Mesendoderm (in vitro differentiated cells): ENCODE data around the gene ARID1B.

Experiments used
- DNase-seq: peaks from one replicate; pipeline ENCODE4 v3.0.0; 2013
- H2AK5ac ChIP-seq: 2 replicates; pipeline ENCODE4 v1.6.1; 2013; ENCODE audit warnings: low read length, inconsistent platforms
- H2BK120ac ChIP-seq: 2 replicates; pipeline ENCODE4 v1.6.1; 2013; ENCODE audit warnings: low read depth, mild to moderate bottlenecking, low read length, moderate library complexity, mixed read lengths
- H2BK15ac ChIP-seq: replicated peaks from 2 replicates; pipeline ENCODE4 v1.6.1; 2013; ENCODE audit warnings: low read depth, mild to moderate bottlenecking, moderate library complexity
- H2BK5ac ChIP-seq: 2 replicates; pipeline ENCODE4 v1.6.1; 2013; ENCODE audit warnings: low read length, inconsistent platforms
- H3K18ac ChIP-seq: 2 replicates; pipeline ENCODE4 v1.6.1; 2013; ENCODE audit warnings: mild to moderate bottlenecking, low read length, mixed read lengths
- H3K23ac ChIP-seq: one replicate; pipeline ENCODE4 v1.6.1; 2013; ENCODE audit warnings: low read length
- H3K27ac ChIP-seq: 2 replicates; pipeline ENCODE4 v1.5.1; 2013; ENCODE audit warnings: low read depth, mild to moderate bottlenecking, inconsistent platforms, low read length, moderate library complexity
- H3K27me3 ChIP-seq: 2 replicates; pipeline ENCODE4 v1.6.1; 2013; ENCODE audit warnings: low read length, control low read depth, mild to moderate bottlenecking, inconsistent platforms; ENCODE audit not compliant: insufficient read depth, poor library complexity
- H3K36me3 ChIP-seq: 2 replicates; pipeline ENCODE4 v1.6.1; 2013; ENCODE audit warnings: low read length, inconsistent platforms; ENCODE audit not compliant: control insufficient read depth, insufficient read depth
- H3K4ac ChIP-seq: one replicate; pipeline ENCODE4 v1.6.1; 2013; ENCODE audit warnings: low read depth, mild to moderate bottlenecking, low read length, moderate library complexity
- H3K4me1 ChIP-seq: 2 replicates; pipeline ENCODE4 v1.6.1; 2013; ENCODE audit warnings: low read depth, low read length, inconsistent platforms; ENCODE audit not compliant: control insufficient read depth
- H3K4me2 ChIP-seq: 2 replicates; pipeline ENCODE4 v1.6.1; 2013; ENCODE audit warnings: low read length
- H3K4me3 ChIP-seq: 2 replicates; pipeline ENCODE4 v1.5.1; 2013; ENCODE audit warnings: mild to moderate bottlenecking, low read length
- H3K56ac ChIP-seq: one replicate; pipeline ENCODE4 v1.6.1; 2013; ENCODE audit warnings: low read length
- H3K79me1 ChIP-seq: 2 replicates; pipeline ENCODE4 v1.6.1; 2013; ENCODE audit warnings: low read length, inconsistent platforms
- H3K79me2 ChIP-seq: 2 replicates; pipeline ENCODE4 v1.6.1; 2013; ENCODE audit warnings: mild to moderate bottlenecking, low read length; ENCODE audit not compliant: control insufficient read depth, insufficient read depth
- H3K9ac ChIP-seq: 2 replicates; pipeline ENCODE4 v1.6.1; 2013; ENCODE audit warnings: low read length, inconsistent platforms
- H4K5ac ChIP-seq: one replicate; pipeline ENCODE4 v1.6.1; 2013; ENCODE audit warnings: low read length
- H4K8ac ChIP-seq: one replicate; pipeline ENCODE4 v1.6.1; 2013; ENCODE audit warnings: low read depth, mild to moderate bottlenecking, control low read depth, low read length, moderate library complexity
- WGBS: extraction: QIAGEN DNeasy Blood & Tissue Kit; methylation state at CpG from one replicate; pipeline ENCODE4 v1.1.7; 2013; ENCODE audit warnings: low lambda C conversion rate, missing lambda C conversion rate; ENCODE audit not compliant: insufficient coverage; ENCODE audit errors: extremely low coverage; 5-methylcytosine and 5-hydroxymethylcytosine counted together

The ARID1B gene

DNA sequence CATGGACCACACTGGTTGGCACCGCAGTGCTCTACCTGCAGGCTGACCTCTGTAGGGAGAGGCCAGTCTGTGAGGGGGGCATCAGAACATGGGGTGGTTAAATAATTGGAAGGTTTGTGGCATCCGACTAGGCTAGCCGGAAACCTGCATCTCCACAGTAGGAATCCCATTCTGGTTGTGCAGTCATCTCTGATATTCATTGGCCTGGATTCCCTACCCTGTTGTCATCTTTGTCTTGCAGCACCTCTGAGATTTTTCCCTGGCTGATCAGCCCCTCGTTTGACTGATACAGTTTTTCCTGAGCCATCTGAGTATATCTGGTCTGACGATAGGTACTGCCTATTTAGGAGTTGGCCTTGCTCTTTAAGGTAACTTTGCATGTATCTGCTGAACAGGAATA is 286.7 kb downstream of the ARID1B start:
- Histone ChIP-seq H3K56ac (no peak overlapping the region), H3K4me3 (no peak overlapping the region), H3K4me1 (peaks cover 3% of the 10 kb centered on the region), H2BK5ac (no peak overlapping the region), H2AK5ac (no peak overlapping the region), H2BK15ac (no peak overlapping the region), H3K27ac (no peak overlapping the region), H3K36me3 (no peaks in the 10 kb centered on the region), H3K79me1 (peaks cover 5% of the 10 kb centered on the region), H3K18ac (no peak overlapping the region), H3K27me3 (no peaks in the 10 kb centered on the region), H3K4ac (no peak overlapping the region), H3K4me2 (no peak overlapping the region), H3K9ac (no peak overlapping the region), H4K5ac (no peak overlapping the region), H3K23ac (no peak overlapping the region), H4K8ac (no peak overlapping the region), H2BK120ac (no peak overlapping the region), H3K79me2 (peaks cover 2% of the 10 kb centered on the region)
- DNase-seq, result no peak
- WGBS, result no CpG with 5 or more reads among the region's 5 CpGs

DNA sequence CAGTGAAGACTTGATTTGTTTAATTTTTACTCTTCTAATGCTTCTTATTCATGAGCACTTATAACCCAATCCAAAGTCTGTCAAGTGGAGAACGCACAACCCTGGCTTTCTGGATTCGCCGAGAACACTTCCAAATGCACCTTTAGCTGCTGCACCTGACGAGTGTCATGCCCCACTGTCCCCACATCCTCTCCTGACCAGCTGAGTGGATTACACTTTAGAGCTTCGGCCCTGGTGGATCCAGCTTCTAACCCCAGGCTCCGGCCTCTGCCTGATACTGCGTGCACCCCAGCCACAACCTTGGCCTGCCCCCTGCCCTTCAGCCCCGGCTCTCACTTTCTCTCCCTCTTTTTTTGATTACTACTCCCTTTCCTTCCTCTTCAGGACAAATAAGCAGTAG is 287.3 kb downstream of the ARID1B start:
- WGBS, result no CpG with 5 or more reads among the region's 8 CpGs
- no peak overlapping the region for H4K8ac ChIP-seq
- H2AK5ac ChIP-seq, result no peak overlapping the region
- H3K79me2 ChIP-seq, result peaks cover 2% of the 10 kb centered on the region
- H3K23ac ChIP-seq, result no peak overlapping the region
- H3K36me3 ChIP-seq, result no peaks in the 10 kb centered on the region
- no peak overlapping the region for H2BK5ac ChIP-seq
- H4K5ac ChIP-seq, result no peak overlapping the region
- no peak overlapping the region for H3K4me2 ChIP-seq
- no peak overlapping the region for H3K56ac ChIP-seq
- no peak overlapping the region for H3K18ac ChIP-seq
- H3K9ac ChIP-seq, result no peak overlapping the region
- no peak overlapping the region for H3K27ac ChIP-seq
- no peak overlapping the region for H2BK120ac ChIP-seq
- no peak overlapping the region for H2BK15ac ChIP-seq
- H3K4ac ChIP-seq, result no peak overlapping the region
- no peak for DNase-seq
- H3K27me3 ChIP-seq, result no peaks in the 10 kb centered on the region
- peaks cover 5% of the 10 kb centered on the region for H3K79me1 ChIP-seq
- H3K4me1 ChIP-seq, result peaks cover 3% of the 10 kb centered on the region
- H3K4me3 ChIP-seq, result no peak overlapping the region

DNA sequence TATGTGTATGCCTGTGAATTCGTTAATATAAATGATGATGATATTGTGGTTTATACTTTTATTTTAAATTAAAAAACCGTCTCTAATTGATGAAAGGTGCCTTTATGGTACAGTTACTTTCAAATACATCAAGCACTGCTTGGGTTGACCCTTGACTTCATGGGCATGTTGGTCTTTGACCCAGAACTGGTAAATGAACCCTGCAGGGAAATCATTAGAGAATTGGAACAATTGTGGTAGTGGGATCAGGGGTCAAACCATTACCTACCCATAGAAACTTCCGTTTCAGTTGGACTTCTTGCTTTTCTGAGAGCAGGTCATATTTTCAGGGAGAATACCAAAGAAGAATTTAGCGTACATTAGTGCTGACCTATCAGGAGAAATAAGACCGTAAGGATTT is 288.2 kb downstream of the ARID1B start:
- H3K4me2 ChIP-seq, result no peak overlapping the region

DNA sequence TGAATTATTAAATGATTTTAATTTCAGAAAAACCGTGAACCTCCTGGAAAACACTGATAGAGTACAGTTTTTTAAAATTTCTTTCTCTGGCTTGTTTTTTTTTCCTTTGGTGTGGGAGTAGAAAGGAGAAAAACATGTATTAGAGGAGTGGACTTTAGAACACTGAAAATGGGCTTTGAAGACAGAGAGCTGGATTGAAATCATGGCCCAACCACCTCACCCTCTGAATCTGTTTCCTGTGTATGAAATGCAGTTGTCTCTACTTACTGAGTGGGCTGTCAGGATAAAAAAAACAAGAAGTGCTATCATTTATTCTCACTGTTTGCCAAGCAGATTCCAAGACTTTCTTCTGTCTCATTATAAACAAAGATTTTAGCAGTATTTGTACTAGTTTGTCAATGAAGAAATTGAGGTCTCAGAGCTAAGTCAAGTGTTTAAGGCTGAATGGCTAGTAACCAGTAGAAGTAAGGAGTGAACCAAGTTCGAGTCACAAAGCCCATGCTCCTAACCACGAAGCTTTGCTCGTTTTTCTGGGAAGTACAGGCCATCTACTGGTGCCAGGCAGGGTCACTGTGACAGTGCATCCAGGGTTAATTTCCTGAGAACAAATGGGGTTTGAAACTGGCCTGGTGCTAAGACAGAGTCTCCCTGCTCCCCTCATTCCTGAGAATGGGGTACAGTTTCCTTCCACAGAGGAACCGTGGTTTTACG is 289.8 kb downstream of the ARID1B start:
- H2BK120ac ChIP-seq, result no peak overlapping the region
- H3K27me3 ChIP-seq, result no peaks in the 10 kb centered on the region
- H2BK5ac ChIP-seq, result no peak overlapping the region
- no peak overlapping the region for H3K4me2 ChIP-seq
- peaks cover 2% of the 10 kb centered on the region for H3K79me1 ChIP-seq
- no peak overlapping the region for H3K4ac ChIP-seq
- H3K79me2 ChIP-seq, result peaks cover 2% of the 10 kb centered on the region
- no peak overlapping the region for H3K56ac ChIP-seq
- H4K8ac ChIP-seq, result no peak overlapping the region
- no peak overlapping the region for H4K5ac ChIP-seq
- H3K36me3 ChIP-seq, result no peaks in the 10 kb centered on the region
- DNase-seq, result no peak
- no peak overlapping the region for H3K4me3 ChIP-seq
- no peak overlapping the region for H3K18ac ChIP-seq
- no peak overlapping the region for H2BK15ac ChIP-seq
- H3K23ac ChIP-seq, result no peak overlapping the region
- H3K4me1 ChIP-seq, result peaks cover 3% of the 10 kb centered on the region
- no peak overlapping the region for H2AK5ac ChIP-seq
- WGBS, result no CpG with 5 or more reads among the region's 6 CpGs
- no peak overlapping the region for H3K27ac ChIP-seq
- no peak overlapping the region for H3K9ac ChIP-seq

More for the DNA sequence above, 288.2 kb downstream of the ARID1B start:
- Histone ChIP-seq H3K4ac (no peak overlapping the region), H3K27ac (no peak overlapping the region), H2BK5ac (no peak overlapping the region), H2BK15ac (no peak overlapping the region), H3K4me3 (no peak overlapping the region), H4K5ac (no peak overlapping the region), H3K56ac (no peak overlapping the region), H3K79me1 (peaks cover 5% of the 10 kb centered on the region), H3K79me2 (peaks cover 2% of the 10 kb centered on the region), H3K36me3 (no peaks in the 10 kb centered on the region), H3K18ac (no peak overlapping the region), H3K9ac (no peak overlapping the region), H3K27me3 (no peaks in the 10 kb centered on the region), H2BK120ac (no peak overlapping the region), H4K8ac (no peak overlapping the region), H3K4me1 (peaks cover 3% of the 10 kb centered on the region), H3K23ac (no peak overlapping the region), H2AK5ac (no peak overlapping the region)
- WGBS, result 100% methylated on average over 2 of the region's 5 CpGs
- DNase-seq, result no peak

DNA sequence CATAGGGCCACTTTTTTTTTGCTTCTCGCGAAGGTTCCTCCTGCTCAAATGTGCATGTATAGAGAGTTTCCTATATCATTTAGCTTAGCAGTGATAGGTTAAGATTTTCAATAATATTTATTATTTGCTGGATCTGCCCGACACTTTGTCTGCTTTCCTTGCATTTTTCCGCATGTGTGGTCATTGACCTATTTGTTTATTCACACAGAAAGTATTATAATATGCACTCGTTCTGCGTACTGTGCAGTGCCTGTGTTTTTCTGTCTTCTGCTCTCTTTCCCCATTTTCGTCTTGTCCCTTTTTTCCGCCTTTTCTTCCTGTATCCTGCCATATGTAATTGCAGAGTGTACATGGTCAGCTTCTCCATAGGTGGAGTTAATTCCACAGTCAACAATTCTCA is 290.3 kb downstream of the ARID1B start:
- peaks cover 2% of the 10 kb centered on the region for H3K79me1 ChIP-seq
- no peak overlapping the region for H4K8ac ChIP-seq
- H3K27me3 ChIP-seq, result no peaks in the 10 kb centered on the region
- H3K18ac ChIP-seq, result no peak overlapping the region
- no peak overlapping the region for H3K4me3 ChIP-seq
- H3K56ac ChIP-seq, result no peak overlapping the region
- no peak overlapping the region for H3K4ac ChIP-seq
- peaks cover 2% of the 10 kb centered on the region for H3K79me2 ChIP-seq
- no peak overlapping the region for H3K23ac ChIP-seq
- no peak overlapping the region for H2BK5ac ChIP-seq
- no peaks in the 10 kb centered on the region for H3K36me3 ChIP-seq
- DNase-seq, result no peak
- no peak overlapping the region for H3K9ac ChIP-seq
- H2BK120ac ChIP-seq, result no peak overlapping the region
- no peak overlapping the region for H2BK15ac ChIP-seq
- no peak overlapping the region for H3K4me2 ChIP-seq
- H4K5ac ChIP-seq, result no peak overlapping the region
- no CpG with 5 or more reads among the region's 8 CpGs for WGBS
- H3K27ac ChIP-seq, result no peak overlapping the region
- H3K4me1 ChIP-seq, result peaks cover 3% of the 10 kb centered on the region
- no peak overlapping the region for H2AK5ac ChIP-seq
